Pancreas (tissue), 10 donors: ENCODE data around the gene AP1G2. TPM values are rescaled to one million over a fixed set of nuclear protein-coding genes. Genes with fewer than 3 reads are reported as not detected.

Experiments used
- ATAC-seq, 4 donors: fragments of 200-7000 bp; cut with Tn5 transposase; one replicate each; pipeline versions ENCODE4 v1.8.0 to v1.9.1; 2020; ENCODE audit warnings: mild to moderate bottlenecking in 4 of 4, moderate library complexity in 4 of 4
- DNase-seq, 6 donors: peaks; one replicate each; pipeline ENCODE4 v3.0.0-alpha.2; 2020
- FAIRE-seq: peaks from 2 replicates; lab custom pipeline; 2012; peaks lifted over from hg19 to GRCh38; lab: Jason Lieb, UNC
- H3K27ac ChIP-seq, 4 donors: fragments of 200-600 bp; sonication (generic); 1 replicate in 3 of 4; 2 replicates in 1 of 4; pipeline versions ENCODE4 v1.5.0 to v1.8.0; 2020
- H3K27me3 ChIP-seq, 4 donors: fragments of 200-600 bp; one replicate each; pipeline ENCODE4 v1.8.0; 2021
- H3K36me3 ChIP-seq, 3 donors: fragments of 200-600 bp; sonication (generic) in 1 of 3; one replicate each; pipeline versions ENCODE4 v1.5.0 to v1.8.0; 2020 to 2021
- H3K4me1 ChIP-seq, 3 donors: fragments of 200-600 bp; one replicate each; pipeline ENCODE4 v1.8.0; 2021
- H3K4me3 ChIP-seq, 4 donors: fragments of 200-600 bp; sonication (generic) in 2 of 4; one replicate each; pipeline versions ENCODE4 v1.5.0 to v1.8.0; 2020 to 2021
- H3K9me3 ChIP-seq, 4 donors: fragments of 200-600 bp; one replicate each; pipeline ENCODE4 v1.8.0; 2021
- WGBS, 2 donors: extraction: QIAGEN DNeasy Blood & Tissue Kit; methylation state at CpG; one replicate each; pipeline ENCODE4 v1.1.7; 2013; 5-methylcytosine and 5-hydroxymethylcytosine counted together
- intact Hi-C, 3 donors: fragments of 100-400 bp; cut with DNase I; formaldehyde crosslinking; loops; one replicate each; pipeline versions ENCODE4 v1.11.1 to v1.14.2; 2022
- polyA plus RNA-seq, 2 donors: library from polyadenylated mRNA; stranded (reverse); fragments of 200-250 nt; gene quantifications; one replicate each; pipeline ENCODE4 v1.2.3, GENCODE V29; 2013
- total RNA-seq, 6 donors: library from RNA; stranded (reverse); fragmentation: NEBNext Ultra II Directional in 4 of 6; extraction: Animal tissue kit (Norgen Biotek cat#: 25700) in 4 of 6; gene quantifications; one replicate each; pipeline versions ENCODE4 v1.2.1 to v1.2.4, GENCODE V29; 2021 to 2023
- TF ChIP-seq, protein P1 (sequence below), 4 donors: fragments of 200-600 bp; sonication (generic) in 3 of 4; IDR thresholded peaks; one replicate each; pipeline versions ENCODE4 v1.5.0 to v1.8.0; 2021; ENCODE audit warnings: antibody characterized with exemption in 4 of 4
- donor health status: healthy with polysubstance abuse.
- donor health status: DM: no; HTN: no; CAD: no; lungs with moderate emphysema.
- donor health status: DM: no; HTN: no; CAD: no.
- donor health status: control.
- donor health status: control.
- donor health status: Bipolar disorder and iron deficiency.
- donor health status: DM: yes; HTN: yes; CAD: no.
- donor health status: DM: no; HTN: no; CAD: no.
- donor health status: DM: no; HTN: no; CAD: no.
- donor health status: DM: yes; HTN: yes; CAD: no.

Gene AP1G2
- total and polyA plus RNA-seq, 8 donors: 57.4 to 392 (median 85.3) TPM

DNA sequence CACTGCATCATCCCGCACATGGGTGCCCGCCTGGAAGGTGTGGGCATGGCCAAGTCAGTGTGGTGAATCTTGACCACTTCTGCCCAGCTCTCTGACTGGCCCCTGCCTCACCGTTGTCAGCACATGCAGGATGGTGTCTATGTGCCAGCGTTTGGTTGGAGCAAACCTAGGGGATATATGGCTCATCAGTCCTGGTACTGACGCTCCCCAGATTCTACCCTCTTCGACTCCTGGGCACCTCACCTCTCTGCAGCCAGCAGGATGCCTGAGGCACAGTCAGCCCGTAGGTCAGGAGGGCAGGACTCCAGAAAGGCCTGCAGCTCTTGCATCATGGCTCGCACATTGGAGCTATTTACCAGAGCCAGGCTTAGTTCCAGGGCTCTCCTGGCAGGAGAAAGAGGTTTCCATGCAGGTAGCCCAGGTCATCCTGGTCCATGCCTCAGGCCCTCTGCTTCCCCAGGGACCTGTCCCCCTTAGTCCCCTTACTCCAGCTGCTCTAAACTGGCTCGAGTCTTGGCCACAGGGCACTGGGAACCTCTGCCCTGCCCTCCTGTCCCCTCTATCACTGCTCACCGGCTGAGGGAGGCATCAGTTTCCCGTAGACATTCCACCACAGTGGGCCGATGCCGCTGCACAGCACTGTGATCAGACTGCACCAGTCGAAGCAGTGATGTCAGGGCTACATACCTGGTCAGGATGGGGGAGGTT is 4.0 kb downstream of the AP1G2 start:
- 72 to 79% methylated on average over 14 of the region's 14 CpGs for WGBS, 2 donors
- no peak for DNase-seq
- Histone ChIP-seq H3K36me3 (peaks cover 0 to 30% (median 7%) of the 10 kb centered on the region in 3 donors), H3K9me3 (no peaks in the 10 kb centered on the region), H3K27me3 (no peaks in the 10 kb centered on the region), H3K4me3 (no peak overlapping the region), H3K4me1 (peaks cover 0 to 14% (median 6%) of the 10 kb centered on the region in 3 donors), H3K27ac (no peak overlapping the region)
- TF ChIP-seq, protein P1, sequence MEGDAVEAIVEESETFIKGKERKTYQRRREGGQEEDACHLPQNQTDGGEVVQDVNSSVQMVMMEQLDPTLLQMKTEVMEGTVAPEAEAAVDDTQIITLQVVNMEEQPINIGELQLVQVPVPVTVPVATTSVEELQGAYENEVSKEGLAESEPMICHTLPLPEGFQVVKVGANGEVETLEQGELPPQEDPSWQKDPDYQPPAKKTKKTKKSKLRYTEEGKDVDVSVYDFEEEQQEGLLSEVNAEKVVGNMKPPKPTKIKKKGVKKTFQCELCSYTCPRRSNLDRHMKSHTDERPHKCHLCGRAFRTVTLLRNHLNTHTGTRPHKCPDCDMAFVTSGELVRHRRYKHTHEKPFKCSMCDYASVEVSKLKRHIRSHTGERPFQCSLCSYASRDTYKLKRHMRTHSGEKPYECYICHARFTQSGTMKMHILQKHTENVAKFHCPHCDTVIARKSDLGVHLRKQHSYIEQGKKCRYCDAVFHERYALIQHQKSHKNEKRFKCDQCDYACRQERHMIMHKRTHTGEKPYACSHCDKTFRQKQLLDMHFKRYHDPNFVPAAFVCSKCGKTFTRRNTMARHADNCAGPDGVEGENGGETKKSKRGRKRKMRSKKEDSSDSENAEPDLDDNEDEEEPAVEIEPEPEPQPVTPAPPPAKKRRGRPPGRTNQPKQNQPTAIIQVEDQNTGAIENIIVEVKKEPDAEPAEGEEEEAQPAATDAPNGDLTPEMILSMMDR (IDR thresholded peaks at IDR 0.05): no peak
- intact Hi-C loops: loop anchor here in 2 of 3 donors (5.0 kb wide), 2 partner anchors 81 to 86 kb away; no protein-coding TSS in a partner anchor
- FAIRE-seq: no peak
- ATAC-seq: no peak

DNA sequence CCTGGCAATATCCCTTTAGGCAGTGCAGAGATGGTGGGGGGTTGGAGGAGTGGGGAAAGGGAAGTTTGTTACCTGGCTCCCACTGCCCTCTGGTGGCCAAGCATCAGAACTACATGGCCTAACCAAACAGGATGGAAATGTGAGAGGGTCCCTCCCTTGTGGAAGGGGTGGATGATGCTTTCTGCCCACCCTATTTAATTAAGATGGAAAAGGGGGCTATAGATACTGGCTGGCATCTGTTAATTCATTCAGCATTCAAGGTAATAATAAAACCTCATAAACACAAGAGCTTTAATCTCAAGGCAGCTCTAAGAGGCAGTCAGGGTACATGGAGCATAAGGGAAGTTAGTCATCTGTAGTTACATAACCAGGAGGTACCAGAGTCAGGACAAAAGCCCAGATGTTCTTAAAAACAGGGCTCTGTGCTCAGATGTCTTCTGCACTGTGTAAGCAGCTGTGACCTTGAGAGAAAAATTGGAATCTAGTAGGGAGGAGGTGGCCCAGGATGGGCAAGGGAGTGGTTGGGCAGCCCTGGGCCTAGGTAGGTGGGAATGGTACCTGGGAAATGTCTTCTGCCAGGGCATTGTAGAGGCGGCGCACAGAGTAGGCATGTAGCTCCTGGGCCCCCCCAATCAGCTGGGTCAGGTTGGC is 4.6 kb downstream of the AP1G2 start:
- TF ChIP-seq, protein P1 (IDR thresholded peaks at IDR 0.05): peak; percentile 78 to 88 (median 82)
- WGBS, 2 donors: 71 to 92% methylated on average over 2 of the region's 2 CpGs
- intact Hi-C loops: loop anchor here in 2 of 3 donors (5.0 kb wide), 2 partner anchors 81 to 86 kb away; no protein-coding TSS in a partner anchor
- H3K27me3 ChIP-seq: no peaks in the 10 kb centered on the region
- peaks cover 0 to 8% (median 2%) of the 10 kb centered on the region in 3 donors for H3K4me1 ChIP-seq
- no peak overlapping the region for H3K27ac ChIP-seq
- no peak overlapping the region for H3K4me3 ChIP-seq
- DNase-seq (peak in 2 of 6 donors; percentile 60 to 62), ATAC-seq (peak in 2 of 4 donors; percentile 23 to 30), FAIRE-seq (no peak)
- H3K9me3 ChIP-seq: no peaks in the 10 kb centered on the region
- H3K36me3 ChIP-seq: peaks cover 0 to 30% (median 7%) of the 10 kb centered on the region in 3 donors

DNA sequence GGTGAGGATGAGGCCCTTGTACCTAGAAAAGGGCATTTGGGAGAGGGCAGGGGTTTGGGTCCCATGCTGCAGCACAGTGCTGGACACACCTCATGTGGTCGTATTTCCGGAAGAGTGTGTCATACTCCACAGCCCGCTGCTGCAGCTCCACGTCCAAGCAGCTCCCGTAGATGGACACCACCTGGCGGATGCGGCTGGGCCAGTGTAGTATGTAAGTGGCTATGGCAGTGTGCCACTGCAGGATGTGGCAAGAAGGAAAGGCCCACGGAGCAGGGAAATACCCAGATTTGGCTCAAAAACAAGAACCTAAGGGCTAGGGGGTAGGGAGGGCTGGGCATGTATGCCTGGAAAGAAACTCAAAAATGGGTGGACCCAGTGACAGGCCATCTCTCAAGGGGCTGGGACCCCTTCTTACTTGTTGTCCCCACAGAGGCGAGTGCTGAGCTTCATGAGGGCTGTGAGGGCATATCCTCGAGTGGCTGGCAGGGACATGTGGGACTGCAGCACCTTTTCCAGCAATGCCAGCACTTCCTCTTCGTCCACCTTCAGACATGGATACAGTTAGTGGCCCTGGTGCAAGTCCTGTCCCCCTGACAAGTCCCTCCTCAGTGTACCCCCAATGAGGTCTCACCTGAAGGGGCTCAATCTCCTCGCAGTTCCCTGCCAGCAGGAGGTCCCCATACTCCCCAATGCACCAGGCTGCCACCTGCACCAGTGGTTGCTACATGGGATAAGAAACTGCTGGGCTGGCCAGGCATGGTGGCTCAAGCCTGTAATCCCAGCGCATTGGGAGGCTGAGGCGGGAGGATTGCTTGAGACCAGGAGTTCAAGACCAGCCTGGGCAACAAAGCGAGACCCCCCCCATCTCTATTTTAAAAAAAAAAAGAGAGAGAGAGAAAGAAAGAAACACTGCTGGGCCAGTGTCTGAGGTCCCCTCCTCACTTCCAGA is 5.4 kb downstream of the AP1G2 start:
- peaks cover 0 to 30% (median 7%) of the 10 kb centered on the region in 3 donors for H3K36me3 ChIP-seq
- no peaks in the 10 kb centered on the region for H3K27me3 ChIP-seq
- peaks cover 0 to 10% (median 1%) of the 10 kb centered on the region in 3 donors for H3K4me1 ChIP-seq
- DNase-seq: no peak
- H3K27ac ChIP-seq: no peak overlapping the region
- TF ChIP-seq, protein P1 (IDR thresholded peaks at IDR 0.05): no peak
- H3K4me3 ChIP-seq: no peak overlapping the region
- 81 to 84% methylated on average over 15 of the region's 15 CpGs for WGBS, 2 donors
- intact Hi-C loops: loop anchor here in 2 of 3 donors (5.0 kb wide), 2 partner anchors 80 to 85 kb away; no protein-coding TSS in a partner anchor
- FAIRE-seq: no peak
- no peaks in the 10 kb centered on the region for H3K9me3 ChIP-seq
- ATAC-seq: no peak

DNA sequence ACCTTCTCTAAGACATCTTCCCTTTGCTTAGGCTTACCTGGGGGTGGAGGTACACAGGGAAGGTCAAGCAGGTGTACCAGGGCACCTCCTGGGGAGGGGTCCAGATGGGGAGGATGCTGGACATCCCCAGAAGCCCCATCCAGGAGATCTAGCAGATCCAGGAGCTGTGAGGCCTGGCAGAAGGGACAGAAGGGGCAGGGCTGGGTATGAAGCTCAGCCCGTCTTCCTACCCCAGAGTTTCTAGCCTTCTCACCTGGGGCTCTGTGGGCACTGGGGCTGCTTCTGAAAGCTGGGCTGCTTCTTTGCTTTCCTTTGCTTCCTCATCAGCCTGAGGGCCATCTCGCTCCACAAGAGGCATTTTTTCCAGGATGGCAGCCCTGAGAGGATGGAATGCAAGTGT is 6.3 kb downstream of the AP1G2 start:
- no peak for ATAC-seq
- FAIRE-seq: no peak
- 96 to 100% methylated on average over 2 of the region's 2 CpGs for WGBS, 2 donors
- no peaks in the 10 kb centered on the region for H3K27me3 ChIP-seq
- intact Hi-C loops: loop anchor here in 2 of 3 donors (5.0 kb wide), 2 partner anchors 79 to 84 kb away; no protein-coding TSS in a partner anchor
- H3K4me1 ChIP-seq: peaks cover 0 to 8% (median 6%) of the 10 kb centered on the region in 3 donors
- no peak for DNase-seq
- H3K36me3 ChIP-seq: peaks cover 0 to 30% (median 7%) of the 10 kb centered on the region in 3 donors
- H3K27ac ChIP-seq: no peak overlapping the region
- no peaks in the 10 kb centered on the region for H3K9me3 ChIP-seq
- no peak overlapping the region for H3K4me3 ChIP-seq
- TF ChIP-seq, protein P1 (IDR thresholded peaks at IDR 0.05): no peak
